HG03103 (cell line): ENCODE measurements around the gene CALM1.

Experiments
- ATAC-seq: cut with Tn5 transposase; IDR thresholded peaks from one replicate; pipeline ENCODE4 v1.9.1; 2021; ENCODE audit warnings: low read depth; ENCODE audit not compliant: unreplicated experiment

The CALM1 gene

DNA sequence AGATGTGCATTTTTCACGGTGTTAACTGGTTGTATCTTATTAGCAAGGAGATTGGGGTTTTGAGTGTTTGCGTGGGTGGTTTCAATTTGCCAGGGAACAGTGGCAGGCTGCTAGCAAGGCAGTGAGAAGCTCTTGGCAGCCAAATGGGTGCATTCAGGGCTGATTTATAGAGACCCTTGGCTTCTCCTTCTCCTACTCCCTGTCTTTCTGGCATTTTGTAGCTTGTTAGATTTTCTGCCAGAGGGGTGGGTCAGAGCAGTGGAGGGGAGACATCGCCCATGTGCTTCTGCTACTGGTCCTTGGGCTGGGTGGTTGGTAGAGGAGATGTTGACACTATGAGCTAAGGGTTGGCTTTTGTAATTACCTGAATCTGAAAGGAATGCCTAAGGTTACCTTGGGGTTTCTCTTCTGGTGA is 9.6 kb downstream of the CALM1 start:
- ATAC-seq, result no peak

DNA sequence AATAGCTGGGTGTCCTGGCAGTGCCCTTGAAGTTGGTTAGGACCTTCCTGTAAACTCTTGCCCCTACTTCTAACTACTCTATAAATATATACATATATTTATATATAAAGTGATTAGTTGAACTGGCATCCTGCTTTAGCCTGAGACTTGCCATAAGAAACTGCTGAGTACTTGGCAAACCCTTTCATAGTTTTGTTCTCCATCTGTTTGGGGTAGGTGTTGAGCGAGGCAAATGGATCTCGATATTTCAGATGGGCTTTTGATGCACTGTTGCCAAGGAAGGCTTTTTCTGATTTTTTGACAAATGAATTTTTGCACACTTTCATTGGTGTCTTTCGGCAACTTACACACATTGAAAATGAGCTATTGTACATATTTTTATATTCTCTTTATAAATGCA is 10.4 kb downstream of the CALM1 start:
- no peak for ATAC-seq

DNA sequence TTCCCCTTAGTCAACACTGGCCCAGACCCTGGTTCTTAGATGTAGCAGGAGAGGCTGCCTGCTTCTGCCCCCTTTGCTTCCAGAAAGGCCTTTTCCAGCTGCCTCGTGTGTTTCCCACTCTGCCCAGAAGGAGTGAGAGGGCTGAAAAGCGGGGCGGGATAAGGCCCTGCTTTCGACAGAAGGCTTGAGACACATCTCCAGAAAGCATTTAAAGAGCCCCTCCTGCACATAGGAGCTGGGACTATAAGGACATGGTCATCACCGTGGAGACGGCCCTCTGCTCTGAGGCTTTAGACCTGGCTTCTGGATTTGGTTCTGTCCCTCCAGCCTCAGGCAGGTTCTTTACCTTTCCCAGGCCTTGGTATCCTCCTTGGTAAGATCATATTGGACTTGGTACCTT is 11.9 kb downstream of the CALM1 start:
- ATAC-seq, result no peak

DNA sequence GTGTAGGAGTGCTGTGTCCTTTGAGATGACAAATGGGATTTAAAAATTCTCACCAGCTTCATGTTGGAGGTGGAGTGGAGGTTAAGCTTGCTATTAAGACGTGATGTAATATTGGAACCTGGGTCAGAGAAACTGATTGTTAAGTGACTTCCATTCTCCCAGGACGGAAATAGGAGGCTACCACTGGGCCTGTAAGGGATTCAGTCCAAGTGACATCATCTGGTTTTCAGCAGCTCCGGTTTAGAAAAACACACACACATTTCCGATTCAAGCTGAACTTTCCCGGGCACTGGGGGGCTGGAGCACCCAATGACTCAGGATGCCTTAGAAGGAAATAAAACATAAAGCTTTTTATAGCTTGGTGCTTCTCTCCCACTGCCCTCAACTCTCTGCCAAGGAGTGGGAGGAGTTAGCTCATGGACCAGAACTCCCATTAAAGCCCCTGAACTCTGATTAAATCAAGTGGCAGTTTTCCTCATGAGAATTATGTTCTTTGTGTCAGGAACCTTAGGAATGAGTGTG is 12.4 kb downstream of the CALM1 start:
- ATAC-seq, result no peak

DNA sequence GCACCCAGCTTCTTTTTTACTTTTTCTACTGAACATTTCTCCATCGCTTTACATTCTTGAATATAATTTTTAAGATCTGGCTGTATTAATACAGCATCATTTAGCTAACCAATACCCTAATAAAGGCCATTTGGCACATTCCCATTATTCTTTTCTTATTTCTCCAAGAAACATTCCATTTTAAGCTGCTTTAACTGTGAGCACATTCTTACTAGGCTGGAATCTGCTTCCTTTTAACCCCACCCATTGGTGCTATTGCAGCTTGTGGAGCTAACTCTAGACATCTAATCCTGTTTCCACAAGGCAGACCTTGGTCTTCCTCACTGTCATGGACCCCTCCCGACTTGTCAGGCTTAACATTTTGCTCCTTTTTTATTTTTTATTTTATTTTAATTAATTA is 15.2 kb downstream of the CALM1 start:
- ATAC-seq, result no peak

DNA sequence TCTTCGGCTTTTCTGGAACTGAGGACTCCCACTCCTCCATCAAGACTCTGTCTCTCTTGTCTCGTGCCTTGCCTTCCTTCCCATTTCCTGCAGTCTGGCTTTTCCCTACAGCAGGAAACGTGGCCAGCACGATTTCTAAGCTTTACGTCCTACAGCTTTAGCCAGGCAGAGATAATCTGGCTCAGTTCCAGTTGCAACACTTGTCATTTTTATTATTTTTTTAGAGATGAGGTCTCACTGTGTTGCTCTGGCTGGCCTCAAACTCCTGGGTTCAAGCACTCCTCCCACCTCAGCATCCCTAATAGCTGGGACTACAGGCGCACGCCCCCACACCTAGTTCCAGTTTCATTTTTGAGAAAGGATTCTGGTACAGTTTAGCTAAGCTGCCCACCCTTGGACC is 19.9 kb downstream of the CALM1 start:
- ATAC-seq, result no peak

DNA sequence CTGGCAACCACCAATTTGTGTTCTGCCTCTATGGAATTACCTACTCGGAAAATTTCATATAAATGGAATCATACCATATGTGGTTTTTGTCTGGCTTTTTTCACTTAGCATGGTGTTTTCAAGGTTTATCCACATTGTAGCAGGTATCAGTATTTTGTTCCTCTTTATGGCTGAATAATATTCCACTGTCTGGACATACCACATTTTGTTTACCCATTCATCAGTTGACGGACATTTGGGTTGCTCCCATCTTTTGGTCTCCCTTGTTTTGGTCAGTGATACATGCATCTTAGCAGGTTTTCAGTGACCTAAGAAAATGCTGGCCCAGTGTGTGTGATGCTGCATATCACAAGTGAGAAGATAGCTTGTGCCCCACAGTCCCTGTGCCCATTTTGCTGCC is 21.2 kb downstream of the CALM1 start:
- ATAC-seq, result no peak

DNA sequence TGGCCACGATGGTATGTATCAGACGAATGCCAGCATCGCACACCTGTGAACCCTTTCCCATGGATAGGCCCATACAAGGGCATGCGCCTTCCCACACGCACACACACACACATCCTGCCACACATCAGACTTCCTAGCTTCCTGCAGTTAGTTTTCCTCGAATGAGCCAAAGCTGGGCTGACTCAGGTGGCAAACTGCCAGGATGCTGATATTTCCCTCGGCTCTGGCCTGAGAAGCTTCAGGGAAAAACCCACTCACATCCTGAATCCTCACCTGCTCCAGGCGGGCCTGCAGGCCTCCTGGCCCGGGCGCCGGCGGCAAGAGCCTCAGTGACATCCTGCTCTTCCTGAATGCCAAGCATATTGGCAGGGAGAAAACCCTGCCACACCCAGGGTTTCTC is 22.4 kb downstream of the CALM1 start:
- ATAC-seq, result no peak

DNA sequence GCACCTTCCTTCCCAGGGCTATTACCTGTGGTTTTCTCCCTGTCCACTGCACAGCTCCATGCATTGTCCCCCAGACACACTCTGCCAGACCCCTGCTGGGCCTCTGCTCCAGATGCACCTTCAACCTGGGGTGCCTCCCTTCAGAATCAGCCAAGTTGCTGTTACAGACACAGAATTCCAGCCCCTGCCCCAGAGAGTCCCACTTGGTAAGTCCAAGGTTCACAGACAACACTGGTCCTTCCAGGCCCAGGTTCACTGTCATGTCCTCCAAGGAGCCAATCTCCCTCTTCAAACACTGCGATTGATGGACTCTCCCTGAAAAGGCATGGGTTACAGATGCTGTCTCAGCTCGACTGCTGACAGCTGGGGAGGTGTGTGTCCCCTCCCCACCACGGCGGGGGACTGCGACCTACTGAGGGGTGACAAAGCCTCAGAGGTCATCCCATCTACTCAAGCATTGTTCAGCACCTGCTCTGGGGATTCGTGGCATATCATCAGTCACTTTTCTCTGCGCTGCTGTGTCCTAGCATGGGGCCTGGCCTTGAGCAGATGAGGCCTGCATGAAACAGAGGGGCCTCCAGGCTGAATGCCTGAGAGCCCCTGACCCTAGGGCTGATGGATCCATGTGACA is 24.3 kb downstream of the CALM1 start:
- no peak for ATAC-seq

DNA sequence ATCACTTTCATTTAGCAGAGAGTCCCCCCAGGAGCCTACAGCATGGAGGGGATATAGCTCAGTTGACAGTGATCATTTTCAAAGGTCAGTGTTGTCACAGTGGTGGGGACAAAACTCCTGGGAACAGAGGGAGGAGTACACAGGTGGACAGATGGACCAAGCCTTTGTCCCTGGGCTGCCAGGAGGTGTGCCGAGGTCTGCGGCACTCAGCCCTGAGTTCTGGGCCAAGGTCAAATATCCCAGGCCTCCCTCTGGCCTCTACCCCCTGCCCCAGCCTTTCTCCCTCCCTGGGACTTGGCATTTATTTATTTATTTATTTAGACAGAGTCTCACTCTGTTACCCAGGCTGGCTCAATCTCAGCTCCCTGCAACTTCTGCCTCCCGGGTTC is 24.8 kb downstream of the CALM1 start:
- no peak for ATAC-seq

DNA sequence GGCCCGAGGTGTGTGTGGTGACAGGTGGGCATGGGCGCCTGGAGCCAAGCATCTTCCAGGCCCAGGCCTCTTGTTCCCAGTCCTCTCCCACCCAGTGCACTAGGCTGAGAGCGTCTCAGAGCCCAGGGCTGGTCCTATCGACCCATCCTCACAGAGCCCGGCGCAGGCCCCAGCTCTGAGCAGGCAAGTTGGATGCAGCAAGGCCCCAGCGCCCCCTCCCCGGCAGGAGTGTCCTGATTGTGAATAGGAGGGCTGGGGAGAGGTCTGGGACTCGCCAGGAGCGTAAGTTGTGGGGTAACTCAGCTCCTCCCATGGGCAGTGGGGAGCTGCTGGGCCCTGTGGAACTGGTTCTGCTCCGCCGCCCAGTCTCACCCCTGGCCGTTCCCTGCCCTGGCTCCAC is 26.3 kb downstream of the CALM1 start:
- no peak for ATAC-seq

DNA sequence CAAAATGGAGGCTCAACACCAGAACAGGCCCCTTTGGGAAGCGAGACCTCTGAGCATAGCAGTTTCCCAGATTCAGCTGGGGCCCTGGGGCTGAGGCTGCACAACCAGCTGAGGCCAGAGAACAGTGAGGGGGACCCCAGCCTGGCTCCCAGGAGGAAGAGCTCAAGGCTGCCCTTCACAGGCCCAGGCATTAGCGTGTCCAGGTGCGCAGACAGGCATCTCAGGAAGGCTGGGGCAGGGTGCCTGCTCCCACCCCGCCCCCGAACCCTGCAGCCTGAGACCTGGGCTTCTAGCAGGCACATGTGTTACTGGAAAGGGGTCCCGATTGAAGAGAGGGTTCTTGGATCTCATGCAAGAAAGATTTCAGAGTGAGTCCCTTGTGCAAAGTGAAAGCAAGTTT is 27.2 kb downstream of the CALM1 start:
- ATAC-seq, result no peak

DNA sequence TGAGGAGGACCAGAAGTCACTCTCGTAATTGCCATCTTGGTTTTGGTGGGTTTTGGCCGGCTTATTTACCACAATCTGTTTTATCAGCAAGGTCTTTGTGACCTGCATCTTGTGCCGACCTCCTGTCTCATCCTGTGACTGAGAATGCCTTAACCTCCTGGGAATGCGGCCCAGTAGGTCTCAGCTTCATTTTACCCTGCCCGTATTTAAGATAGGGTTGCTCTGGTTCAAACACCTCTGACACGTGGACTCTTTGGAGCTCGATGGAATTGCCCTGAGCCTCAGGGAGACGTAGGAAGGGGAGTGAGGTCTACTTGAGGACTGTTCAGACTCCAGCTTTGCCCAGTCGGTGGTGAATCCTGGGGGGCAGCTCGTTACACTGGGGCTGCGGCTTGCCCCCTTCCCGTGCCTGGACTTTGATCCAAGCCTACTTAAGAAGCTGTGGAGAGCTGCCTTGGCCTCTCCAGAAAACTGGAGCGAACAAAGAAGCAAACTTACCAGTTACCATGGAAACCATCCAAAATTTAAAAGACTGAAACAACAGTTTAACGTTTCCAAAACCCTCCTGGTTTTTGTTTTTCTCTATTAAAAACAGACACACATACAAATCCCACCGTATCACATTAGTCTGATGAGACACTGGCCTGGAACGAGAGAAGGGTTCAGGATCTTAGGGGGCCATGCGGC is 28.0 kb downstream of the CALM1 start:
- no peak for ATAC-seq

DNA sequence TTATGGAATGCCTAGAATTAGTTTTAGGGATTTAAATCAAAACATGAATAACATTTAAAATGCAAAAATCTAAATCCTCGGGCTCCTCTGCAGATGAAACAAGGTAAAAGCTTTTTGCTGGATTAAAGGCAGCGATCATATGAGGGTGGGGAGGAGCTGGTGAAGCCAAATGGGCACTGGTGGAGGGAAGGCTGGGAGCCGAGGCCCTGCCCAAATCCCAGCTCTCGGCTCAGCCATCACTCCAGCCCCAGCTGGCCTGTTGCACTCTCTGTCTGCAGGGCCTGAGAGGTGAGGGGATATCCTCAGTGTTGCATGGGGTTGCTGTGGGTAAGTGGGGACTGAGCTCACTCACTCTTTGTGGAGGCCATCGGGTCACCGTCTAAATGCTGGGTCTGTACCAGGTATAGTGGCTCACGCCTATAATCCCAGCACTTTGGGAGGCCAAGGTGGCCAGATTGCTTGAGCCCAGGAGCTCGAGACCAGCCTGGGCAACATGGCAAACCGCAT is 28.6 kb downstream of the CALM1 start:
- no peak for ATAC-seq

DNA sequence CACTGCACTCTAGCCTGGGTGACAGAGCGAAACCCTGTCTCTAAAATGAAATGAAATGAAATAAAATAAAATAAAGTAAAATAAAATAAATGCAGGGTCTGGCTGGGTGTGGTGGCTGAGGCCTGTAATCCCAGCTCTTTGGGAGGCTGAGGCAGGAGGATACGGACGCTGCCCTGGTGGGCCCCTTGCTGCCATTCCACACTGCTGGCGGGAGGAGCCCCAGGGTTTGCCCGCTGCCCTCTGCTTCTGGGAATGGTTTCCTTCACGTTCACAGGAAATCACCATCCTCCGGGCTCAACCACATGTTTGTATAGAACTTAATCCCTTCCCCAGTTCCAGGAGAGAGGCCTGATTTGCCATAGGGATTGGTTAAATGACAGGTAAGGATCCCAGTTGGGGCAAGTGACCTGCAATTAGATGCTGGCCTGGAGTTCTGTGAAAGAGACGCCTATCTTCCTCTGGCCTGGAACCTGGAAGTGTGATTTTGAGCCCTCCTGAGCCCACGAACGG is 29.3 kb downstream of the CALM1 start:
- no peak for ATAC-seq

DNA sequence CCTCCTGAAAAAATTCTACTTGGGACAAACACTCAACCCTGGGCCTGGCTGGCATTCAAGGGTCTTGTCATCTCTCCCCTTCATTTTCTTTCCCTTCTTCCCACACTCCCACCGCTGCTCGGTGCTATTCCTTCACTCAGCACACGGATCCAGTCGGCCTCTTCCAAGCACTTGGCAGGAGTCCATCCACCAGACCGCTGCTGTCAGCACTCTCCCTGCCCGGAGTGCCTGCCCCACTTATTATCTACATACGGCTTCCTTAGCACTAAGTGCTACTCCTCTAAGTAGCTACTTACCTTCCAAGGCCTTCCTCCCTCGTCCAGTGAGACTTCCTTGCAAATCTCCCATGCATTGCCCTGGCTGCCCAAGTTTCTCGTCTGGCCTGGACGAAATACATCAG is 29.8 kb downstream of the CALM1 start:
- ATAC-seq, result no peak

DNA sequence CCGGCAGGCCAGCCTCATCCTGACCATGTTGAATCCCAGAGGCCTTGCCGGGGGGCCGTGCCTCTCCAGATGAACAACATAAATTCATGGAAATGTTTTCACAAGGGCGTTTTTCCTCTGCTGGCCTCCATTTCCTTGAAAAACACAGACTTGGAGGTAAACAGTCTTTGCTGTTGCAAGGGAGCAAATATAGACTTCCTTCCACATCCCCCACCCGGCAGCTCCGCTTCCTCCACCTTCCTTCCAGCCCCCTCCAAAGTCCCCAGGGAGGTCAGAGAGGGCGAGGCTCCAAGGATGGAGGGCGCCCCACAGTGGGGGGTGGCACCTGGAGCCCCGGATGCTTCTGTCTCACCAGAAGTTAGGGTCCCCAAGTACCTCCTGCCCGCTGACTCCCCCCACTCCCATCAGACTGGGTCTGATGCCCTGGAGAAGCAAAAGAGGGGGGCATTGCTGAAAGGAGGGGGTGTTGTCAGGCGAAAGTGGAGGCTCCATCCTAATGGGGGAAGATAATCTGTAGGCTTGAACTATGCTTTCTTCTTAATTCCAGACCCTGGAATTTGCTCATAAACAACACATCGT is 31.1 kb downstream of the CALM1 start:
- no peak for ATAC-seq

DNA sequence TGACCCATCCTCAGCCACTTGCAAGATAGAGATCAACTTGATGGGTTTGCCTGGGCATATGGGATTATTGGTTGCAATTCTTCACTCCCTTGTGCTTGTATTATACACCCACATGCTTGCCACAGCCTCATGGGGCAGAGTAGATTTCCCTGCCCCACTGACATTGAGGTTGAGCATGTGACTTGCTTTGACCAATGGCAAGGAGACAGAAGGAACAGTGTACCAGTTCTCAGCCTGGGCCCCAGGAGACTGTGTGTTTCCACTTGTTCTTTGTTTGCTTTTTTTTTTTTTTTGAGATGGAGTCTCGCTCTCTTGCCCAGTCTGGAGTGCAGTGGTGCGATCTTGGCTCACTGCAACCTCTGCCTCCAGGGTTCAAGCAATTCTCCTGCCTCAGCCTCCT is 31.8 kb downstream of the CALM1 start:
- ATAC-seq, result no peak

DNA sequence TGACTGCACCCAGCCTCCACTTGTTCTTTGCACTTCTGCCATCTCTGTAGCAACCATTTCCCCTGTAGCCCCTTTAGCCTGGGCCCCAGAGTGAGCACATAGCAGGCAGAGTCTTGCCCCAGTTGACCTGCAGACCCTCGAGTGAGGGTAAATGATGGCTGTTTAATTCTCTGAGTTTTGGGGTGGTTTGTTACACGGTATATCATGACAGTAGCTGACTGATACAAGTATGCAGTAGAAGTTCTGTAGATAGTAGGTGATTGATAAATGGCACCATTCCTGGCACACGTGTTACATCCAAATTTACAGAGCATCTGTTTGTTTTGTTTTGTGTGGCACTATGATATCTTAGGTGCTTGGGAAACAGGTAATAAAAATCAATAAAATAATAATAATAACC is 32.4 kb downstream of the CALM1 start:
- no peak for ATAC-seq

DNA sequence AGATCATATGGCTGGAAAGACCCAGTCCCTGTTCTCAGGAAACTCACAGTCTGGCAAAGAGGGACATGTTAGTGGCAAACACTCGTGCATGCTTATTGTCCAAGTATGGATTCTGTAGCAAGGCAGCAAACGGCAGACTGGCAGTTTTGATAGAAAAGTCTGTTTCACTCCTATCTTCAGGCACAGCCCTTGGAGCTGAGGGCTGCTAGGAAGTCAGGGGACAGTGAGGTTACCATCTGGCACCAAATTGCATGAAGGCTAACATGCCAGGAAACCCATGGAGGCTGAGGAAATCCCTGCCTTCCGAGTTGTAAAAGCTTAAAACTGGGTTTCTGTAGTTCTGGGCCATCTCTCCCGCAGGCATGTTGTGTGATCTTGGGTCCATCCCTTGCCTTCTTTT is 32.9 kb downstream of the CALM1 start:
- ATAC-seq, result no peak

DNA sequence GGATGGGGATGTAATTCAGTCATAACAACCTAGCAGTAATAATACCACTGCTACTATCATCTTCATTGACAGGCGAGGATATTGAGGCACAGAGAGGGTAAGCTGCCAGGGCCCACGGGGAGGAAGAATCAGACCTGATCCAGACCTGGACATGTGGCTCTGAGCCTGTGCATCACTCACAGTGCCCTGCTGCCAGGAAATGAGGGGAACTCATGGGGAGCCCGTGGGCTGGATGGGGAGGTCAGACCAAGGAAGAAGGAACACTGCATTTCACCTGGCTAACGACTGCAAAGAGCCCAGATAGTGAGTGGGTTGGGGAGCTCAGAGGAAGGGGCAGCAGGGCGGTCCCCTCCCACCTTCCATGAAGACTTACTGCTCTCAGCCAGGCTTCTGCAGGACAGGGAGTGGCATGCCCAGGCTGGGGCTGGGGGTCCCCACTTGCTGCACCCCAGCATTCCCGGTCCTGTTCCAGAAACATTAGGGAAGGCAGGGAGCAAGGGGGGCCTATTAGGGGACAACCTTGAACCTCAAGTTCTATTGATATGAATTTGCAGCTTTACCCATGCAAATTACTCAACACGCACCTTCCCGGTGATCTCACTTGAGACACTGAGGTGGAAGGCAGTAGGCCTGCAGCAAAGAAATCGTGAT is 37.7 kb downstream of the CALM1 start:
- ATAC-seq, result no peak
